Subcutaneous adipose tissue (tissue), 4 donors: ENCODE measurements around the gene TEX261. TPM values are rescaled to one million over a fixed set of nuclear protein-coding genes. Genes with fewer than 3 reads are reported as not detected.

Experiments
- CTCF ChIP-seq: fragments of 450-650 bp; IDR thresholded peaks from one replicate; pipeline ENCODE4 v1.5.1; 2016; ENCODE audit warnings: low read depth, mild to moderate bottlenecking, control low read depth, antibody characterized with exemption, moderate library complexity
- total RNA-seq, 4 donors: library from RNA; depleted of rRNA; stranded (reverse); fragments of >200 nt; gene quantifications; one replicate each; pipeline ENCODE4 v1.1.0, GENCODE V29; 2016

Gene TEX261
- total RNA-seq, 4 donors from 2014 or later: 29.5 to 49.9 (median 33.4) TPM

- TF ChIP-seq CTCF: no peak
Measured at GRCh38 chr2:71000780-71001591, 6.3 kb upstream of the TEX261 start.

- no peak for TF ChIP-seq CTCF
Measured at GRCh38 chr2:70999362-70999761, 4.7 kb upstream of the TEX261 start.

- no peak for TF ChIP-seq CTCF
Measured at GRCh38 chr2:70995426-70995729, 705 bp upstream of the TEX261 start.

- no peak for TF ChIP-seq CTCF
Measured at GRCh38 chr2:70994009-70994698, 519 bp downstream of the TEX261 start.

- no peak for TF ChIP-seq CTCF
Measured at GRCh38 chr2:70992945-70993853, 1.5 kb downstream of the TEX261 start.

GRCh38 chr2:70991742-70992141, 2.9 kb downstream of the TEX261 start:
- no peak for TF ChIP-seq CTCF

- no peak for TF ChIP-seq CTCF
Measured at GRCh38 chr2:70991142-70991541, 3.5 kb downstream of the TEX261 start.
